ENCODE data around the gene CLCN6. TPM values are rescaled to one million over a fixed set of nuclear protein-coding genes. Genes with fewer than 3 reads are reported as not detected.

Gene CLCN6
- total RNA-seq, 6 experiments from 2014 or later = 4.2 to 12.7 (median 9.2) TPM

DNA sequence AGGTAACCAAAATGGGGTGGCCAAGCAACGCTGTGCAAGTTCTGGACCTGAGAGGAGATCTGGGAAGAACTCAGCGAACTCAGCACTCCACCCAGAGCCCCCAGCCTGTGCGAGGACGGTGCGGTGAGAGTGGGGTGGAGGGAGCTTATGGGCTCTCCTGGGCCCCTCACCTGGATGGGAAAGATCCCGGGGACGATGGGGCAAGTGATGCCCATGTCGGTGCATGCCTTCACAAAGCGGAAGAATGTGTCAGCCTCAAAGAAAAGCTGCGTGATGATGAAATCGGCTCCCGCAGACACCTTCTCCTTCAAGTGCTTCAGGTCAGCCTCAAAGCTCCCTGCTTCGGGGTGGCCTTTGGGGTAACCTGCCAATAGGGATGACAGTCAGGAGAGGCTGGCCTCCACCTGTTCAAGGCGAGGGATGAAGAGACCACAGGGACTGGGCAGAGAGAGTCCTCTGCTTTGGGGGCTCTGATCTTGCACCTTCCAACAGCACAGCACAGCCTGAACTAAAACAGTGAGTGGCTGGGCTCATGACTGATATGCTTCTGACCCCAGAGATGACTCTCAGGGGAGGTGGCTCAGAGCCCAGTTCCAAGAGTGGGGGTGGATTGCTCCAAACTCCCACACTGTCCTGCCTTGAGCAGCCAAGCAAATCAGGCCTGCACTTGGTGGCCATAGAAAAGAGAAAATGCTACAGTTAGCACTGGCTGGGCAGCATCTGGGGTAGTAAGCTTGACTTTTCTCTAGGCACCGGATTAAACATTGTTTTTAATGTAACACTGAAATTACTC lies 9.8 kb upstream of the CLCN6 start:
- 86% methylated on average over 1 of the region's 15 CpGs for WGBS (ENCODE audit: insufficient coverage, low coverage, low lambda C conversion rate, missing lambda C conversion rate)
- ATAC-seq (peak in 2 of 4 donors; percentile 7 to 22), DNase-seq (peak in 1 of 3 donors; percentile 11)
- TF ChIP-seq POLR2A (IDR thresholded peaks at IDR 0.05) = no peak
- no peak for TF ChIP-seq CTCF (IDR thresholded peaks at IDR 0.05)
- Histone ChIP-seq H3K36me3 (peaks cover 0 to 61% (median 24%) of the 10 kb centered on the region in 4 donors), H3K4me1 (peaks cover 0 to 25% (median 5%) of the 10 kb centered on the region in 4 donors), H3K27me3 (no peaks in the 10 kb centered on the region), H3K9me3 (no peaks in the 10 kb centered on the region), H3K4me3 (no peak overlapping the region), H3K27ac (peak overlapping the region in 2 of 3 donors; percentile 26 to 30)
- intact Hi-C loops (cut with DNase I) = no loop called here

DNA sequence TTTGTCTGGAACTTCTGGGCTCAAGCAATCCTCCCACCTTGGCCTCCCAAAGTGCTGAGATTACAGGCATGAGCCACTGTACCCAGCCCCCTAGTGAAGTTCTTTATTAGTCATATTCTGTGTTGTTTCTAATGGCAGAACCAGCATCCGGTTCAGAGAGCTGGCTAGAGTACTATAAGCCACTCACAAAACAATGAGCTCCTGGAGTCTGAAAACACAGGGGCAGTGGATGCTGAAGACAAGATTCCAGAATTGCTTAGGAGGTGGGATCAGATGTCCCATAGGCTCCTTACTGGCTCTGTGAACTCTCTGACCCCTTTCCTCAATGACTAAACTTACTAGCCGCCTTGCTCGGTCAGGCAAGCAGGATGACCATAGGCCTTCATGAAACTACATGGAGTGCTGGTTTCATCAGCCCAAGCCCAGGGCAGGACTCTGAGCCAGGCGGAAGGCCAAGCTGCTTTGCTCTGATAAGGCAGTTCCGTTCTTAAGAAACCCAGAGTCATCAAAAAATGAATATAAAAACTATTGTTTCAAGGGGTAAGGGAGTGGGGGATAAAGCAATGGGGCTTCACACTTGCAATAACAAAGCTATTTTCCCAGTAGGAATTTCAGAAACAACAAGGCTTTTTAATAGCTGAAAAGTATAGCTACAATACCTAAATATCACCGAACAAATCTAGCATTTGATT lies 8.3 kb upstream of the CLCN6 start:
- ATAC-seq = peak; percentile 52 to 73 (median 61)
- Histone ChIP-seq H3K36me3 (peaks cover 0 to 61% (median 21%) of the 10 kb centered on the region in 4 donors), H3K27ac (peak overlapping the region; percentile 30 to 36 (median 31)), H3K9me3 (no peaks in the 10 kb centered on the region), H3K4me1 (peaks cover 0 to 12% (median 3%) of the 10 kb centered on the region in 4 donors), H3K4me3 (no peak overlapping the region), H3K27me3 (no peaks in the 10 kb centered on the region)
- intact Hi-C loops (cut with DNase I) = no loop called here
- DNase-seq = peak in 1 of 3 donors; percentile 70
- WGBS (ENCODE audit: insufficient coverage, low coverage, low lambda C conversion rate, missing lambda C conversion rate) = 51% methylated on average over 6 of the region's 6 CpGs
- no peak for TF ChIP-seq CTCF (IDR thresholded peaks at IDR 0.05)
- no peak for TF ChIP-seq POLR2A (IDR thresholded peaks at IDR 0.05)

GRCh38 chr1:11799099-11799498 lies 6.9 kb upstream of the CLCN6 start:
- H3K4me1 ChIP-seq = peaks cover 0 to 25% (median 10%) of the 10 kb centered on the region in 4 donors
- no peaks in the 10 kb centered on the region for H3K27me3 ChIP-seq
- intact Hi-C loops (cut with DNase I) = no loop called here
- no peak for DNase-seq
- H3K36me3 ChIP-seq = peaks cover 0 to 50% (median 17%) of the 10 kb centered on the region in 4 donors
- WGBS (ENCODE audit: insufficient coverage, low coverage, low lambda C conversion rate, missing lambda C conversion rate) = 100% methylated on average over 2 of the region's 5 CpGs
- H3K9me3 ChIP-seq = no peaks in the 10 kb centered on the region
- TF ChIP-seq CTCF (IDR thresholded peaks at IDR 0.05) (no peak), POLR2A (IDR thresholded peaks at IDR 0.05) (no peak)
- no peak for ATAC-seq
- peak overlapping the region in 1 of 3 donors; percentile 29 for H3K27ac ChIP-seq
- no peak overlapping the region for H3K4me3 ChIP-seq

- TF ChIP-seq CTCF (IDR thresholded peaks at IDR 0.05) = no peak
- TF ChIP-seq POLR2A (IDR thresholded peaks at IDR 0.05) = no peak
- Histone ChIP-seq H3K4me1 (peaks cover 0 to 33% (median 13%) of the 10 kb centered on the region in 4 donors), H3K4me3 (no peak overlapping the region), H3K36me3 (peaks cover 0 to 42% (median 13%) of the 10 kb centered on the region in 4 donors), H3K27me3 (no peaks in the 10 kb centered on the region), H3K27ac (peak overlapping the region in 1 of 3 donors; percentile 16), H3K9me3 (no peaks in the 10 kb centered on the region)
- 96% methylated on average over 3 of the region's 9 CpGs for WGBS (ENCODE audit: insufficient coverage, low coverage, low lambda C conversion rate, missing lambda C conversion rate)
- ATAC-seq = no peak
- intact Hi-C loops (cut with DNase I) = no loop called here
- no peak for DNase-seq
Observed at GRCh38 chr1:11799896-11800295, 6.1 kb upstream of the CLCN6 start.

All from right lobe of liver (tissue), 6 donors.